HG03045 (cell line): ENCODE results near the gene ATMIN.
A peak's percentile ranks its signal among the peaks of the same experiment; 100 is the strongest.

Experiments
- ATAC-seq: cut with Tn5 transposase; IDR thresholded peaks from one replicate; pipeline ENCODE4 v1.9.1; 2021; ENCODE audit warnings: mild to moderate bottlenecking, moderate library complexity; ENCODE audit not compliant: unreplicated experiment

ATMIN gene

GRCh38 chr16:81061871-81062608 lies 26.4 kb downstream of the ATMIN start:
- ATAC-seq: no peak

- ATAC-seq: no peak
Observed at GRCh38 chr16:81066681-81067080, 31.0 kb downstream of the ATMIN start.

GRCh38 chr16:81067166-81067565 lies 31.5 kb downstream of the ATMIN start:
- no peak for ATAC-seq

- ATAC-seq: no peak
Observed at GRCh38 chr16:81069063-81069462, 33.4 kb downstream of the ATMIN start.

GRCh38 chr16:81070979-81071378 lies 35.3 kb downstream of the ATMIN start:
- no peak for ATAC-seq

GRCh38 chr16:81071805-81072204 lies 36.2 kb downstream of the ATMIN start:
- no peak for ATAC-seq

- ATAC-seq: no peak
Observed at GRCh38 chr16:81073560-81074330, 38.1 kb downstream of the ATMIN start.

- peak; percentile 83 for ATAC-seq
Observed at GRCh38 chr16:81076566-81077075, 41.0 kb downstream of the ATMIN start.

- peak; percentile 98 for ATAC-seq
Observed at GRCh38 chr16:81077076-81077940, 41.7 kb downstream of the ATMIN start, which contains the start of gene C16orf46. Gene C16orf46, minus strand, starts transcription at chr16:81077238. Its CDS starts 13,283 bp downstream, at chr16:81063955.

- ATAC-seq: no peak
Observed at GRCh38 chr16:81080233-81080632, 44.6 kb downstream of the ATMIN start.

- ATAC-seq: no peak
Observed at GRCh38 chr16:81081014-81081413, 45.4 kb downstream of the ATMIN start.

GRCh38 chr16:81088836-81089235 lies 53.2 kb downstream of the ATMIN start:
- ATAC-seq: no peak

GRCh38 chr16:81094771-81095251 lies 59.2 kb downstream of the ATMIN start:
- no peak for ATAC-seq

GRCh38 chr16:81095653-81095952 lies 60.0 kb downstream of the ATMIN start:
- no peak for ATAC-seq

- ATAC-seq: peak; percentile 98
Observed at GRCh38 chr16:81095953-81096714, 60.5 kb downstream of the ATMIN start, which contains the start of gene GCSH. Gene GCSH, minus strand, starts transcription at chr16:81096395. Its CDS starts 117 bp downstream, at chr16:81096278.

- ATAC-seq: no peak
Observed at GRCh38 chr16:81096715-81097208, 61.1 kb downstream of the ATMIN start.
